RWPE1 (cell line): ENCODE results near the gene KRT13.

Experiments
- CTCF ChIA-PET: fragments of 350-600 bp; sonication (Branson Sonifier 250); formaldehyde crosslinking; extraction: SDS; loops from one replicate; lab custom pipeline; 2021; lab: Yijun Ruan, JAX
- POLR2A ChIA-PET: fragments of 400-600 bp; formaldehyde crosslinking; extraction: SDS; loops from one replicate; lab custom pipeline; 2020; ENCODE audit warnings: antibody characterized with exemption; ENCODE audit not compliant: low non-redundant PET; lab: Yijun Ruan, JAX
- DNase-seq: peaks from one replicate; pipeline ENCODE4 v3.0.0; 2012; ENCODE audit warnings: low spot score
- H3K27ac ChIP-seq: fragments of 450-650 bp; 2 replicates; pipeline ENCODE4 v1.5.1; 2017
- CTCF ChIP-seq: fragments of 450-650 bp; conservative IDR thresholded peaks from 2 replicates; pipeline ENCODE4 v1.5.1; 2017; ENCODE audit warnings: low read depth, mild to moderate bottlenecking

Gene KRT13

DNA sequence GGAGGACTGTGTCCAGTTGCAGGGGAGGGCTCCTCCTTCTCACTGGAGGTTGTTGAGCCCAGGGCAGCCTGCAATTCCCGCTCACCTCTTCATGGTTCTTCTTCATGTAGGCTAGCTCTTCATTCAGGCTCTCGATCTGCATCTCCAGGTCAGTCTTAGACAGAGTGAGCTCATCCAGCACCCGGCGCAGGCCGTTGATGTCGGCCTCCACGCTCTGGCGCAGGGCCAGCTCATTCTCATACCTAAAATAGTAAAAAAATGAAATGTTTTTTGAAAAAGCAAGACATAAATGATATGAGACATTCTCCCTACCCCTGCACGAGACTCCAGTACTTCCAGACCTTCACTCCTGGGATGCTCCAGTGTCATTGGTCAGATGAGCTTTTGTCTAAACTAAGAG is 2.2 kb downstream of the KRT13 start:
- no peak overlapping the region for H3K27ac ChIP-seq
- POLR2A ChIA-PET: no interaction called here
- CTCF ChIA-PET: no interaction called here
- DNase-seq: no peak
- no peak for TF ChIP-seq CTCF

DNA sequence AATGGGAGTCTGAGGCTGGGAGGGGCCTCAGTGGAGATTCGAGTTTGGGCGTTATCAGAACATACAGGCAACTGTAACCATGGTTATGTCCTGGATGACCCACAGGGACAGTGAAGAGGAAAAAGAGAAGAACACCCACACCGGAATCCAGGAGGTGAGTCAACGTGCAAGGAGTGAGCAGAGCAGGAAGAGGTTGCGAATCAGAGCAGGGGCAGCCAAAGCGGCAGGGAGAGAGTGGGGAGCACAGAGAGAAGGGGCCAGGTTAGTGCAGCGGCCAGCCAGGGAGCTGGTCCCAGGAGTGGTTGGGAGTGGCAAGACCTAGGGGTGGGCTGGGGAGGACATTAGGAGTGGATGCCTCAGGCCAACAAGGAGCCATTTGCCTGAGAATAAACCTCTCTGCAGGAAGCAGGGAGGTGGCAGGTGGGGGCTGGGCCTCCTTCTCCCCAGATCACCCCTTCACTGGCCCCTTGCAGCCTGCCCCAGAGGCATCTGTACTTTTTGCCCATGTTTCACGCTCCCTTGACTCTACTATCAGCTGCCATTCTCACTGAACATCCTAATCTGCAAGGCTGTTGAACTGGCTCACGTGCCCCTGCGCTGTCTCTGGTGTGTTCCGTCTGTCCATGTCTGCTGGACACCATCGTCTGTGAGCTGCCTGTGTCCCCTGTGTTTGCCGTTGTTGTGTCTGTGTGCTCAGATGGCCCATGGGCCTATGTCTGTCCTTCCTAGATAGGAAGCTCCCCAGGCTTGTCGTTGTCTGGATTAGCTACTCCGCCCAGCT is 5.1 kb downstream of the KRT13 start:
- H3K27ac ChIP-seq: peak overlapping the region; percentile 80
- no peak for TF ChIP-seq CTCF
- CTCF ChIA-PET: interaction anchor here (0.6 to 0.8 kb wide), 3 partner anchors 34 to 176 kb away, joined by 3 read pairs; no protein-coding TSS in a partner anchor
- peak; percentile 80 for DNase-seq
- POLR2A ChIA-PET: no interaction called here

DNA sequence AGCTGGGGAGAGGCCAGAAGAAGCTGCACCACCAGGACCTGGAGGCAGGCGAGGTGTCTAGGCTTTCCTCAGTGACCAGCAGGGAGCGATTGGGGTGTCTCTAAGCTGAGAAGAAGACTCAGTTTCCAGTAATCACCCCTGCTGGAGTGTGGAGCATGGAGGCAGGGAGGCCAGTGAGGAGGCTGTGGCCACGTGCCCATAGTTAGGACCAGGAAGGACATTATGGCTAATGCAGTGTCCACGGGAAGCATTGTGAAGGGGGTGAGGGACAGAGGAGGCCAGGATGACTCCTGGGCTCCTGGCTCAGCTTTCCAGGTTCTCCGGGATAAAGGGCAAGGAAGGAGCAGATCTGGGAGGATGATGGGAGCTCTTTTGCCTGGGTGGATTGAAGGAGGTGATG is 5.7 kb downstream of the KRT13 start:
- no peak for TF ChIP-seq CTCF
- CTCF ChIA-PET: interaction anchor here (0.8 kb wide), 1 partner anchor 49 kb away, joined by 3 read pairs; no protein-coding TSS in a partner anchor
- peak overlapping the region; percentile 80 for H3K27ac ChIP-seq
- no peak for DNase-seq
- POLR2A ChIA-PET: no interaction called here

DNA sequence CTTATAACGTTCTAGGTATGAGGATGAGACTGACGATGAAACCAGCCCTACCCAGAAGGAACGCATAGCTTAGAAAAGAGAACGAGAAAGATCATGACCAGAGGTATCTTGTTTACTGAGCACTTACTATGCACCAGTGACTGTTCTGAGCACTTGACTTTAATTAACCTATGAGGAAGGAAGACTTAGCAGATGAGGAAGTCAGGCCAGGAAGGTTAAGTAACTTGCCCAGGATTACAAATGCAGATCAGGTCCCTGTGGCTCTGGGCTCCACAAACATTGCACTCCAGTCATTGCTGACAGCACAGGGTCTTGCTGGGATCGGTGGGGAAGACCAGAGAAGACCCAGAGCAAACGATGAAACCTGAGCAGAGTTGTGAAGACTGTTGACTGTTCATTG is 7.1 kb downstream of the KRT13 start:
- H3K27ac ChIP-seq: peak overlapping the region; percentile 80
- DNase-seq: no peak
- no peak for TF ChIP-seq CTCF
- ChIA-PET CTCF (interaction anchor here (1.0 kb wide), 1 partner anchor 10 kb away, joined by 3 read pairs; no protein-coding TSS in a partner anchor), POLR2A (no interaction called here)

- TF ChIP-seq CTCF: no peak; the same call in 1 of the 2 replicates
- ChIA-PET CTCF (interaction anchor here (0.6 to 0.8 kb wide), 3 partner anchors 110 to 167 kb away, joined by 3 read pairs; no protein-coding TSS in a partner anchor), POLR2A (no interaction called here)
- peak; percentile 76 for DNase-seq
- H3K27ac ChIP-seq: peak overlapping the region; percentile 80
These were observed 8.5 kb downstream of the KRT13 start for GRCh38 chr17:41496803-41497484.

- TF ChIP-seq CTCF: no peak
- peak overlapping the region; percentile 80 for H3K27ac ChIP-seq
- ChIA-PET POLR2A (no interaction called here), CTCF (interaction anchor here (0.6 to 1.4 kb wide), 4 partner anchors 54 to 1045 kb away, joined by 3 to 5 read pairs (median 3); no protein-coding TSS in a partner anchor)
- peak; percentile 31 for DNase-seq
These were observed 10.9 kb downstream of the KRT13 start for GRCh38 chr17:41494524-41494923.
